OCI-LY3 (cell line): ENCODE measurements around the gene ADPRS.

Experiments used
- CTCF ChIP-seq: fragments of 200-600, 300-600 bp; sonication (generic); IDR thresholded peaks from 2 replicates; pipeline ENCODE4 v1.5.1; 2014; ENCODE audit warnings: antibody characterized with exemption, low read length, low read depth
- EZH2phosphoT487 ChIP-seq: fragments of 200-600 bp; shearing (Covaris generic); IDR thresholded peaks from 2 replicates; pipeline ENCODE4 v1.6.1; 2018; ENCODE audit warnings: antibody characterized with exemption, mixed run types, low read depth

DNA sequence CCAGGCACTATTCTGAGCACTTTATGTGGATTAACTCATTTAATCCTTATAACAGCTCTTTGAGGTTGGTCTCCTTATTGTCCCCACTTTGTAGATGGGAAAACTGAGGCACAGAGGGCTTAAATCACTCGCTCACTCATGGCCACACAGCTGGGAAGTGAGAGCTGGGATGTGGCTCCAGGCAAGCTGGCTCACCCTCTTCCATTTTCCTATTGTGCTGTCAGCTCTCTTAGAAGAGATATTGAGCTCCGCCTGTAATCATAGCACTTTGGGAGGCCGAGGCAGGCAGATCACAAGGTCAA lies 40.2 kb downstream of the ADPRS start:
- TF ChIP-seq CTCF = no peak
- TF ChIP-seq EZH2phosphoT487 = no peak
